ENCODE results near the gene PFKFB1.

- TF ChIP-seq MAX (IDR thresholded peaks at IDR 0.05) = no peak
- no peak for TF ChIP-seq CTCF (IDR thresholded peaks at IDR 0.05; ENCODE audit: low read depth, low read length, missing input control)
- no peak for TF ChIP-seq SP1 (IDR thresholded peaks at IDR 0.05)
- no peak for TF ChIP-seq REST (IDR thresholded peaks at IDR 0.05)
Measured at GRCh38 chrX:55026143-55026542, 32.2 kb upstream of the PFKFB1 start.
